Measurements from ENCODE around the gene WIPF1.

Gene WIPF1

GRCh38 chr2:174544156-174544555 lies 53.4 kb downstream of the WIPF1 start:
- TF ChIP-seq FOXP2 (optimal IDR thresholded peaks at IDR 0.05; ENCODE audit: borderline replicate concordance, extremely low read depth, extremely low read length, insufficient read depth) = no peak

- TF ChIP-seq REST (IDR thresholded peaks at IDR 0.05; ENCODE audit: insufficient read depth in 1 of 2, low read depth in 2 of 2, low read length in 2 of 2) = no peak
- no peak for TF ChIP-seq FOXP2 (optimal IDR thresholded peaks at IDR 0.05; ENCODE audit: borderline replicate concordance, extremely low read depth, extremely low read length, insufficient read depth)
- no peak for TF ChIP-seq POLR2AphosphoS5 (IDR thresholded peaks at IDR 0.05; ENCODE audit: low read depth, low read length)
- no peak for TF ChIP-seq SIN3A (IDR thresholded peaks at IDR 0.05; ENCODE audit: borderline replicate concordance, insufficient read depth, low read length)
- TF ChIP-seq TAF1 (IDR thresholded peaks at IDR 0.05; ENCODE audit: borderline replicate concordance, insufficient read depth, low read length) = no peak
These were observed 56.7 kb downstream of the WIPF1 start for GRCh38 chr2:174540893-174541292.

DNA sequence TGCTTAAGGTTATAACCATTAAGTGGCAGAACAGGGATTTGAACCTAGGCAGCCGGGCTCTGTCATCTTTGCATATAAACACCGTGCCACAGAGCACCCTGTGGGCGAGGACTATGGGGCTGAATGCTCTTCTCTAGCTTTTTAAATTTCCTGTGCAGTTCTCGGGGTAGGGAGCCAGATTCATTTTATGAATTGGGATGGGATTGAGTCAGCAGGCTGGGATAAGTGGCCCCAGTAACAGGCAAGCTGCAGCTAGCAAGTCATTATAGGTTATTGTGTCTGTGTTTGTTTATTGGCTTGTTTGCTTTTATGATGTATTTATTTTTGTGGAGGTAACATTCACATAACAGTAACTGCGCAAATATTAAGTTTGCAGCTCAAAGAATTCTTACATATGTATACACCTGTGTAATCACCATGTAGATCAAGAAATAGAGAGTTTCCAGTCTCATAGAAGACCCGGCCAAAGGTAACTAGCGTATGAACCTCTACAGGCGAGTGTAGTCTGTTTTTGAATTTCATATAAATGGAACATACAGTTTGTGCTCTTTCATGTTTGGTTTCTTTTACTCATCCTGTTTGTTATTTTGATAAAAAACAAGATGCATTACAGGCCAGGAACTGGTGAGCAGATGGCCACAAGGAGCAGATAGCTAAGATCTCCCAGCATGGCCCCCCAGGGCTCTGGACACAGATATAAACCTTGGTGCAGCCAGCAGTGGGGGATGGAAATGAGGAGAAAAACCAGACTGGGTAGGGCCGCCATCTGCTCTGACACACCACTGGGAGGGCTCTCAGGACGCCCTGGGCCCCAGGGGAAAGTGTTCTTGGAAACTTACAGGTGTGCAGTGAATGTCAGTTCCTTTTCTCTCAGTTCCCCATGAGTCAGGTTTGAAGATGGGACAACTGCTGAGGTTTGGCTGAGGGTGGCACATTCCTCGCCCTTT lies 61.6 kb downstream of the WIPF1 start:
- no peak for TF ChIP-seq TAF1 (IDR thresholded peaks at IDR 0.05; ENCODE audit: borderline replicate concordance, insufficient read depth, low read length)
- no peak for TF ChIP-seq FOXP2 (optimal IDR thresholded peaks at IDR 0.05; ENCODE audit: borderline replicate concordance, extremely low read depth, extremely low read length, insufficient read depth)
- no peak for TF ChIP-seq SIN3A (IDR thresholded peaks at IDR 0.05; ENCODE audit: borderline replicate concordance, insufficient read depth, low read length)
- no peak for TF ChIP-seq POLR2AphosphoS5 (IDR thresholded peaks at IDR 0.05; ENCODE audit: low read depth, low read length)
- no peak for TF ChIP-seq REST (IDR thresholded peaks at IDR 0.05; ENCODE audit: insufficient read depth in 1 of 2, low read depth in 2 of 2, low read length in 2 of 2)

DNA sequence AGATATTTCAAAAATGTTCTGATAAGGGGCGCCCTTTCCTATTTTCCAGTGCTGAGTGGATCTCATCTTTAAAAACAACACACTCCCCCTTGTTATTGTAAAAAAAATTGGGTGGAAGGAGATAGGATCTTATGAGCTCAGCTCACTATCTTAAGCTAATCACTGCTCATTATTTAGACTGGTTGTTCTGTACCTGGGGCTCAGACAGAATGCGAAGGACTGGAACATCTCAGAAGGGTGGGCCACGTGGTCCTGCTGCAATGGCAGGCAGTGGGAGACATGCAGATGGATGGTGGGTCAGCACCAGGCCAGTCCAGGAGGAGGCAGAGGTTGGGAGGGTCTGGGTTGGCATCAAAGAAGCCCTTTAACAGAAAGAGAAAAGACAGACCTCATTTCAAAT lies 62.5 kb downstream of the WIPF1 start:
- TF ChIP-seq SIN3A (IDR thresholded peaks at IDR 0.05; ENCODE audit: borderline replicate concordance, insufficient read depth, low read length) (no peak), FOXP2 (optimal IDR thresholded peaks at IDR 0.05; ENCODE audit: borderline replicate concordance, extremely low read depth, extremely low read length, insufficient read depth) (no peak), TAF1 (IDR thresholded peaks at IDR 0.05; ENCODE audit: borderline replicate concordance, insufficient read depth, low read length) (no peak), REST (IDR thresholded peaks at IDR 0.05; ENCODE audit: insufficient read depth in 1 of 2, low read depth in 2 of 2, low read length in 2 of 2) (no peak), POLR2AphosphoS5 (IDR thresholded peaks at IDR 0.05; ENCODE audit: low read depth, low read length) (no peak)

GRCh38 chr2:174529916-174530315 lies 67.7 kb downstream of the WIPF1 start:
- TF ChIP-seq FOXP2 (optimal IDR thresholded peaks at IDR 0.05; ENCODE audit: borderline replicate concordance, extremely low read depth, extremely low read length, insufficient read depth) = no peak
- TF ChIP-seq SIN3A (IDR thresholded peaks at IDR 0.05; ENCODE audit: borderline replicate concordance, insufficient read depth, low read length) = no peak
- TF ChIP-seq POLR2AphosphoS5 (IDR thresholded peaks at IDR 0.05; ENCODE audit: low read depth, low read length) = no peak
- TF ChIP-seq TAF1 (IDR thresholded peaks at IDR 0.05; ENCODE audit: borderline replicate concordance, insufficient read depth, low read length) = no peak
- TF ChIP-seq REST (IDR thresholded peaks at IDR 0.05; ENCODE audit: insufficient read depth in 1 of 2, low read depth in 2 of 2, low read length in 2 of 2) = no peak

Data from PFSK-1 (cell line).